ENCODE data around the gene MORN4. TPM values are rescaled to one million over a fixed set of nuclear protein-coding genes. Genes with fewer than 3 reads are reported as not detected.
"Not testable (repeated sequence)": the region's sequence is repeated elsewhere in the genome, so short reads cannot be mapped to it uniquely, and the experiment has no call there.

MORN4 gene
- total RNA-seq, 2 experiments from 2014 or later: 2.6 to 4.3 TPM

GRCh38 chr10:97639090-97639489 is 5.8 kb upstream of the MORN4 start:
- H3K27ac Mint-ChIP-seq, H3K4me3 Mint-ChIP-seq, H3K9me3 Mint-ChIP-seq, H3K27me3 Mint-ChIP-seq, CTCF ChIA-PET, DNase-seq: not testable (repeated sequence)
- Mint-ChIP-seq H3K36me3 (ENCODE audit: low read depth) (peaks cover 11% of the 10 kb centered on the region), H3K4me1 (peaks cover 23% of the 10 kb centered on the region)
- POLR2A ChIA-PET: interaction anchor here (1.1 kb wide), 1 partner anchor 10 kb away, joined by 3 read pairs; no protein-coding TSS in a partner anchor

DNA sequence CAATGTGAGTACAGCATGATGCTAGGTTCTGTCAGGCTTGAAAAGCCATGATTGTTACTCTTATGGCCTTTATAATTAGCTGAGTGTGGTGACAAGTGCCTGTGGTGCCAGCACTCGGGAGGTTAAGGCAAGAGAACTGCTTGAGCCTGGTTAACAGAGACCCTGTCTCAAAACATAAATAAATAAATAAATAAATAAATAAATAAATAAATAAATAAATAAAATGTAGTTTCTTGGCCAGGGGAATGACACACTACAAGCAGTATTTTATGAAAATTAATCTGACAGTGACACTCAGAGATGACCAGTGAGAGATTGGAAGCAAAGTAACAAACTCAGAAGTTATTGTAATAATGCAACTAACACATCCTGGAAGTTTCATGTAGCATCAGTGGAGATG is 2.3 kb upstream of the MORN4 start:
- Mint-ChIP-seq H3K27me3 (no peaks in the 10 kb centered on the region), H3K36me3 (ENCODE audit: low read depth) (peaks cover 3% of the 10 kb centered on the region), H3K9me3 (no peaks in the 10 kb centered on the region), H3K27ac (no peak overlapping the region), H3K4me3 (no peak overlapping the region), H3K4me1 (peaks cover 20% of the 10 kb centered on the region)
- CTCF ChIA-PET: no interaction called here
- POLR2A ChIA-PET: no interaction called here
- no peak for DNase-seq

DNA sequence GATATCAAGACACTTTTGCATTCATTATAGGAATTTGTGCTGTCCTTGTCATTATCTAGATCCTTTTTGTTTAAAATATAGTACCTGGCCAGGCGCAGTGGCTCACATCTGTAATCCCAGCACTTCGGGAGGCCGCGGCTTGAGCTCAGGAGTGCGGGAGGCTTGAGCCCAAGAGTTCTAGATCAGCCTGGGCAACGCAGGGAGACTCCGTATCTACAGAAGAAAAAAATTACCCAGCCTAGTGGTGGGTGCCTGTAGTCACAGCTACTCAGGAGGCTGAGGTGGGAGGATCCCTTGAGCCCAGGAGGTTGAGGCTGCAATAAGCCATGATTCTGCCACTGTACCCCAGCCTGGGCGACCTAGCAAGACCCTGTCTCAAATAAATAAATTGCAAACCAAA is 621 bp upstream of the MORN4 start:
- peaks cover 16% of the 10 kb centered on the region for H3K4me1 Mint-ChIP-seq
- H3K9me3 Mint-ChIP-seq: no peaks in the 10 kb centered on the region
- H3K4me3 Mint-ChIP-seq: peak overlapping the region; percentile 88
- peak; percentile 26 for DNase-seq
- H3K36me3 Mint-ChIP-seq (ENCODE audit: low read depth): peaks cover 3% of the 10 kb centered on the region
- ChIA-PET CTCF (interaction anchor here (2.0 kb wide), 1 partner anchor 68 kb away, joined by 4 read pairs; no protein-coding TSS in a partner anchor), POLR2A (no interaction called here)
- H3K27me3 Mint-ChIP-seq: no peaks in the 10 kb centered on the region
- H3K27ac Mint-ChIP-seq: no peak overlapping the region

DNA sequence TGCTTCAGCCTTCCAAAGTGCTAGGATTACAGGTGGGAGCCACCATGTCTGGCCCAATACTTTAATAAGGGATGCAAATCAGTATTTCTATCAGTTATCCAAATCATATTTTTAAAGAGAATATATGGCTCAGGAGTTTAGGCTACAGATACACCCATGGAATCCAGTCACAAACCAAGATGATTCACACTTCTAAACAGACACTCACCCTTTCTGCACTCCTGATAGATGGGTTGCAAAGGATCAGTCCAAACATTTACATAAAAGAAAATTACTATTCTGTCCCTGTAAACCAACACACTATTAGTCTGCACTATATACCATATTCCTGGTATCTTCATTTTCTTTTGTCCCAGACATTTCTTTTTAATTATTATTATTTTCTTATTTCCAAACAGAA is 2.2 kb downstream of the MORN4 start:
- peaks cover 3% of the 10 kb centered on the region for H3K36me3 Mint-ChIP-seq (ENCODE audit: low read depth)
- ChIA-PET POLR2A (no interaction called here), CTCF (no interaction called here)
- no peak for DNase-seq
- H3K4me3 Mint-ChIP-seq: no peak overlapping the region
- H3K4me1 Mint-ChIP-seq: peaks cover 16% of the 10 kb centered on the region
- H3K27ac Mint-ChIP-seq: no peak overlapping the region
- H3K9me3 Mint-ChIP-seq: no peaks in the 10 kb centered on the region
- no peaks in the 10 kb centered on the region for H3K27me3 Mint-ChIP-seq

DNA sequence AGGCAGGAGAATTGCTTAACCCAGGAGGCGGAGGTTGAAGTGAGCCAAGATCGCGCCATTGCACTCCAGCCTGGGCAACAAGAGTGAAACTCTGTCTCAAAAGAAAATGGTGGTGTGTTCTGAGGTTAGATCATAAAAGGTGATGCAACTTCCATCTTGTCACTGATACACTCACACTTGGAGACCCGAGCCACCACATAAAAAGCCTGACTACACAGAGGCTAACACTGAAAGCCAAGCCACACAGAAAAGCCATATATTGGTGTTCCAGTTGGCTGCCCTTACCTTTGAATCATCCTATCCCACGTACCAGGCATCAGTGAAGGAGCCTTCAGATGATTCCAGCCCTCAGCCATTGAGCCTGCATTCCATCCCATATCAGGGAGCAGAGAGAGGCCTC is 4.0 kb downstream of the MORN4 start:
- Mint-ChIP-seq H3K36me3 (ENCODE audit: low read depth) (peaks cover 3% of the 10 kb centered on the region), H3K27ac (no peak overlapping the region), H3K9me3 (no peaks in the 10 kb centered on the region), H3K27me3 (no peaks in the 10 kb centered on the region), H3K4me3 (no peak overlapping the region), H3K4me1 (peaks cover 16% of the 10 kb centered on the region)
- no peak for DNase-seq
- CTCF ChIA-PET: no interaction called here
- POLR2A ChIA-PET: no interaction called here

- Mint-ChIP-seq H3K4me3 (no peak overlapping the region), H3K36me3 (ENCODE audit: low read depth) (peaks cover 1% of the 10 kb centered on the region), H3K27ac (no peak overlapping the region), H3K9me3 (no peaks in the 10 kb centered on the region), H3K4me1 (peaks cover 9% of the 10 kb centered on the region), H3K27me3 (no peaks in the 10 kb centered on the region)
- DNase-seq: no peak
- ChIA-PET POLR2A (interaction anchor here (1.5 kb wide), 1 partner anchor 12 kb away, joined by 7 read pairs; the partner anchor contains the start of gene PI4K2A), CTCF (no interaction called here)
Measured at GRCh38 chr10:97628228-97628627, 5.1 kb downstream of the MORN4 start.

- no peak for DNase-seq
- ChIA-PET POLR2A (interaction anchor here (1.5 kb wide), 1 partner anchor 13 kb away, joined by 7 read pairs; the partner anchor contains the start of gene PI4K2A), CTCF (interaction anchor here (1.2 kb wide), 1 partner anchor 12 kb away, joined by 4 read pairs; the partner anchor contains the start of gene PI4K2A)
- H3K27me3 Mint-ChIP-seq: no peaks in the 10 kb centered on the region
- H3K27ac Mint-ChIP-seq: no peak overlapping the region
- no peaks in the 10 kb centered on the region for H3K36me3 Mint-ChIP-seq (ENCODE audit: low read depth)
- no peak overlapping the region for H3K4me3 Mint-ChIP-seq
- H3K9me3 Mint-ChIP-seq: no peaks in the 10 kb centered on the region
- H3K4me1 Mint-ChIP-seq: peaks cover 4% of the 10 kb centered on the region
Measured at GRCh38 chr10:97627731-97628130, 5.6 kb downstream of the MORN4 start.

- CTCF ChIA-PET: no interaction called here
- Mint-ChIP-seq H3K9me3 (no peaks in the 10 kb centered on the region), H3K4me3 (no peak overlapping the region), H3K27me3 (no peaks in the 10 kb centered on the region), H3K4me1 (no peaks in the 10 kb centered on the region), H3K36me3 (ENCODE audit: low read depth) (no peaks in the 10 kb centered on the region), H3K27ac (no peak overlapping the region)
- no peak for DNase-seq
- POLR2A ChIA-PET: interaction anchor here (0.6 kb wide), 1 partner anchor 24 kb away, joined by 3 read pairs; no protein-coding TSS in a partner anchor
Measured at GRCh38 chr10:97623277-97623676, 10.0 kb downstream of the MORN4 start.

- Mint-ChIP-seq H3K9me3 (no peaks in the 10 kb centered on the region), H3K4me1 (no peaks in the 10 kb centered on the region), H3K27me3 (no peaks in the 10 kb centered on the region), H3K36me3 (ENCODE audit: low read depth) (no peaks in the 10 kb centered on the region), H3K27ac (no peak overlapping the region), H3K4me3 (no peak overlapping the region)
- ChIA-PET CTCF (interaction anchor here (0.7 kb wide), 1 partner anchor 47 kb away, joined by 4 read pairs; no protein-coding TSS in a partner anchor), POLR2A (no interaction called here)
- DNase-seq: no peak
Measured at GRCh38 chr10:97618733-97619132, 14.6 kb downstream of the MORN4 start.

GRCh38 chr10:97618285-97618684 is 15.0 kb downstream of the MORN4 start:
- Mint-ChIP-seq H3K4me3 (no peak overlapping the region), H3K27me3 (no peaks in the 10 kb centered on the region), H3K9me3 (no peaks in the 10 kb centered on the region), H3K36me3 (ENCODE audit: low read depth) (no peaks in the 10 kb centered on the region), H3K27ac (no peak overlapping the region), H3K4me1 (no peaks in the 10 kb centered on the region)
- CTCF ChIA-PET: no interaction called here
- POLR2A ChIA-PET: no interaction called here
- no peak for DNase-seq

- no peaks in the 10 kb centered on the region for H3K36me3 Mint-ChIP-seq (ENCODE audit: low read depth)
- CTCF ChIA-PET: interaction anchor here (1.3 to 1.5 kb wide), 3 partner anchors 40 to 147 kb away, joined by 3 to 14 read pairs (median 4); partner anchors contain the start of gene ANKRD2
Measured at GRCh38 chr10:97612386-97612785, 20.9 kb downstream of the MORN4 start.

DNA sequence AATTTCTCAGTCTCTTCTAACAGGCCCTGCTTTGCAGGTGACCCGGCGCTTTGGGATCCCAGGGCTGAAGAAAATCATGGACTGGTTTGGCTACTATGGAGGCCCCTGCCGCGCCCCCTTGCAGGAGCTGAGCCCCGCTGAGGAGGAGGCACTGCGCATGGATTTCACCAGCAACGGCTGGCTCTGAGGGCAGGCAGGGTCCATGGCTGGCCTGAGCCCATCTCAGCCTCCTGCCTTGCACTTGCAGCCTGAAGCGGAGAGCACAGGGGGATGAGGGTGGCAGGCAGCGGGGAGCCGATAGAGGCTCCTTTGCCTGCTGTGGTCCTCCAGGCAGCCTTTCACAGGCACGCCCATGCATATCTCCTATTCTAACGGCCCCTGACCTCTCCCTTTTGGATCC is 21.8 kb downstream of the MORN4 start:
- Mint-ChIP-seq H3K4me3 (no peak overlapping the region), H3K36me3 (ENCODE audit: low read depth) (no peaks in the 10 kb centered on the region), H3K4me1 (no peaks in the 10 kb centered on the region), H3K9me3 (no peaks in the 10 kb centered on the region), H3K27me3 (peaks cover 1% of the 10 kb centered on the region), H3K27ac (no peak overlapping the region)
- POLR2A ChIA-PET: no interaction called here
- CTCF ChIA-PET: interaction anchor here (1.4 to 1.5 kb wide), 3 partner anchors 39 to 146 kb away, joined by 3 to 14 read pairs (median 5); partner anchors contain the start of gene ANKRD2
- no peak for DNase-seq

More at GRCh38 chr10:97612386-97612785, 20.9 kb downstream of the MORN4 start:
- no peak for DNase-seq
- POLR2A ChIA-PET: interaction anchor here (0.8 kb wide), 1 partner anchor 40 kb away, joined by 3 read pairs; the partner anchor contains the start of gene ANKRD2
- Mint-ChIP-seq H3K27ac (no peak overlapping the region), H3K9me3 (no peaks in the 10 kb centered on the region), H3K27me3 (no peaks in the 10 kb centered on the region), H3K4me3 (no peak overlapping the region), H3K4me1 (no peaks in the 10 kb centered on the region)

GRCh38 chr10:97608991-97609561 is 24.2 kb downstream of the MORN4 start:
- DNase-seq: no peak
- POLR2A ChIA-PET: no interaction called here
- H3K4me3 Mint-ChIP-seq: no peak overlapping the region

GRCh38 chr10:97607095-97607636 is 26.1 kb downstream of the MORN4 start:
- DNase-seq: no peak
- no peak overlapping the region for H3K4me3 Mint-ChIP-seq
- CTCF ChIA-PET: no interaction called here
- H3K36me3 Mint-ChIP-seq (ENCODE audit: low read depth): no peaks in the 10 kb centered on the region
- H3K9me3 Mint-ChIP-seq: no peaks in the 10 kb centered on the region
- no peaks in the 10 kb centered on the region for H3K4me1 Mint-ChIP-seq
- H3K27ac Mint-ChIP-seq: no peak overlapping the region
- H3K27me3 Mint-ChIP-seq: peaks cover 1% of the 10 kb centered on the region
- POLR2A ChIA-PET: no interaction called here

More at GRCh38 chr10:97608991-97609561, 24.2 kb downstream of the MORN4 start:
- Mint-ChIP-seq H3K4me1 (no peaks in the 10 kb centered on the region), H3K27me3 (peaks cover 1% of the 10 kb centered on the region), H3K27ac (no peak overlapping the region), H3K9me3 (no peaks in the 10 kb centered on the region), H3K36me3 (ENCODE audit: low read depth) (no peaks in the 10 kb centered on the region)
- CTCF ChIA-PET: no interaction called here
